PC-3 (cell line): ENCODE data around the gene ANKRD62. TPM values are rescaled to one million over a fixed set of nuclear protein-coding genes. Genes with fewer than 3 reads are reported as not detected.
"Not testable (repeated sequence)": the region's sequence is repeated elsewhere in the genome, so short reads cannot be mapped to it uniquely, and the experiment has no call there.

Source experiments
- ATAC-seq: fragments of 200-7000 bp; cut with Tn5 transposase; 2 replicates; pipeline ENCODE4 v1.9.1; 2020; ENCODE audit warnings: mild to moderate bottlenecking, moderate library complexity
- BruUV-seq: library from RNA; stranded (reverse); fragments of 400-500 nt; replicated peaks from 2 replicates; lab custom pipeline; 2021; lab: Mats Ljungman, UMichigan
- CTCF ChIA-PET: fragments of 300-600 bp; sonication (Branson Sonifier 250); formaldehyde crosslinking; loops from one replicate; lab custom pipeline; 2022; ENCODE audit warnings: antibody characterized with exemption; lab: Charles Lee
- POLR2A ChIA-PET: fragments of 300-600 bp; sonication (Branson Sonifier 250); formaldehyde crosslinking; loops from one replicate; lab custom pipeline; 2022; ENCODE audit warnings: antibody characterized with exemption; ENCODE audit not compliant: unreplicated experiment; lab: Charles Lee
- DNase-seq: peaks from one replicate; pipeline ENCODE4 v3.0.0-alpha.2; 2015
- H2AFZ ChIP-seq: fragments of 300-600 bp; sonication (generic); 2 replicates; pipeline ENCODE4 v1.6.0; 2016; ENCODE audit warnings: antibody characterized with exemption, low read length
- H3F3A ChIP-seq: fragments of 300-600 bp; sonication (generic); one replicate; pipeline ENCODE4 v1.6.0; 2017; ENCODE audit warnings: antibody characterized with exemption, low read length, control low read depth, mild to moderate bottlenecking; ENCODE audit not compliant: unreplicated experiment
- H3K27ac ChIP-seq: fragments of 300-600 bp; sonication (generic); 2 replicates; pipeline ENCODE4 v1.5.1; 2016; ENCODE audit warnings: mild to moderate bottlenecking, low read length
- H3K27me3 ChIP-seq: fragments of 300-600 bp; sonication (generic); 2 replicates; pipeline ENCODE4 v1.6.1; 2016; ENCODE audit warnings: low read length, mixed read lengths
- H3K36me3 ChIP-seq: fragments of 300-600 bp; sonication (generic); 2 replicates; pipeline ENCODE4 v1.6.1; 2016; ENCODE audit warnings: low read depth, mixed run types, low read length, mixed read lengths
- H3K4me1 ChIP-seq: fragments of 300-600 bp; sonication (generic); 2 replicates; pipeline ENCODE4 v1.5.1; 2016; ENCODE audit warnings: low read length; ENCODE audit not compliant: insufficient read depth
- H3K4me2 ChIP-seq: fragments of 300-600 bp; sonication (generic); 2 replicates; pipeline ENCODE4 v1.6.0; 2016; ENCODE audit warnings: low read length
- H3K4me3 ChIP-seq: fragments of 300-600 bp; sonication (generic); 2 replicates; pipeline ENCODE4 v1.5.1; 2016; ENCODE audit warnings: mild to moderate bottlenecking, low read length, mixed read lengths
- H3K79me2 ChIP-seq: fragments of 300-600 bp; sonication (generic); 2 replicates; pipeline ENCODE4 v1.6.1; 2017; ENCODE audit warnings: low read length, mixed read lengths
- H3K9ac ChIP-seq: fragments of 300-600 bp; sonication (generic); 2 replicates; pipeline ENCODE4 v1.6.0; 2016; ENCODE audit warnings: mild to moderate bottlenecking, low read length
- H3K9me2 ChIP-seq: fragments of 300-600 bp; sonication (generic); replicated peaks from 2 replicates; pipeline ENCODE4 v1.6.1; 2016; ENCODE audit warnings: mixed run types, low read length, mixed read lengths
- H3K9me3 ChIP-seq: fragments of 300-600 bp; sonication (generic); 2 replicates; pipeline ENCODE4 v1.6.1; 2016; ENCODE audit warnings: low read length, mixed read lengths
- H4K20me1 ChIP-seq: fragments of 300-600 bp; sonication (generic); 2 replicates; pipeline ENCODE4 v1.6.1; 2016; ENCODE audit warnings: low read length, mixed read lengths
- CTCF ChIP-seq: fragments of 300-600 bp; sonication (generic); conservative IDR thresholded peaks from 2 replicates; pipeline ENCODE4 v1.5.1; 2017; ENCODE audit warnings: antibody characterized with exemption, low read depth, mild to moderate bottlenecking, low read length
- EZH2 ChIP-seq: fragments of 300-600 bp; sonication (generic); IDR thresholded peaks from one replicate; pipeline ENCODE4 v1.6.1; 2017; ENCODE audit warnings: antibody characterized with exemption, mild to moderate bottlenecking, low read length; ENCODE audit not compliant: unreplicated experiment
- EZH2phosphoT487 ChIP-seq: fragments of 300-600 bp; sonication (generic); IDR thresholded peaks from 2 replicates; pipeline ENCODE4 v1.6.1; 2018; ENCODE audit warnings: mild to moderate bottlenecking, antibody characterized with exemption, low read length, borderline replicate concordance
- intact Hi-C: fragments of 100-400 bp; cut with micrococcal nuclease; formaldehyde crosslinking; loops from 2 replicates; pipeline ENCODE4 v1.9.0; 2023
- total RNA-seq: library from RNA; depleted of rRNA; stranded (reverse); fragments of >200 nt; gene quantifications from 2 replicates; pipeline ENCODE4 v1.2.3, GENCODE V29; 2014

Gene ANKRD62
- total RNA-seq, 1 experiment from 2014 or later = not detected

GRCh38 chr18:12149431-12149830 is 55.8 kb downstream of the ANKRD62 start:
- intact Hi-C loops, H2AFZ ChIP-seq, H3K4me2 ChIP-seq, H3K4me3 ChIP-seq, H3K4me1 ChIP-seq, POLR2A ChIA-PET, CTCF ChIA-PET, DNase-seq, H3K79me2 ChIP-seq, H4K20me1 ChIP-seq, H3K9ac ChIP-seq, H3F3A ChIP-seq, H3K9me2 ChIP-seq, H3K36me3 ChIP-seq, H3K27ac ChIP-seq, H3K9me3 ChIP-seq, BruUV-seq: not testable (repeated sequence)
- peaks cover 45% of the 10 kb centered on the region for H3K27me3 ChIP-seq
- peak; percentile 42; the same call in 1 of the 2 replicates for ATAC-seq

- intact Hi-C loops = no loop called here
- H3K4me3 ChIP-seq = no peak overlapping the region
- ChIA-PET POLR2A (no interaction called here), CTCF (no interaction called here)
- no peak overlapping the region for H3K4me2 ChIP-seq
- H3K27ac ChIP-seq = no peak overlapping the region
- no peak overlapping the region for H3K9ac ChIP-seq
- TF ChIP-seq CTCF (no peak), EZH2phosphoT487 (no peak), EZH2 (no peak)
- no peaks in the 10 kb centered on the region for H3K9me3 ChIP-seq
- H4K20me1 ChIP-seq = no peaks in the 10 kb centered on the region
- peaks cover 3% of the 10 kb centered on the region; the same call in 1 of the 2 replicates for H3K4me1 ChIP-seq
- H3K27me3 ChIP-seq = peaks cover 60% of the 10 kb centered on the region
- H3K36me3 ChIP-seq = no peaks in the 10 kb centered on the region
- H2AFZ ChIP-seq = no peak overlapping the region
- no TSS peak for BruUV-seq
- ATAC-seq (no peak), DNase-seq (no peak)
- H3K9me2 ChIP-seq = no peaks in the 10 kb centered on the region
- no peaks in the 10 kb centered on the region for H3K79me2 ChIP-seq
- H3F3A ChIP-seq = no peaks in the 10 kb centered on the region
These were observed 60.7 kb downstream of the ANKRD62 start for GRCh38 chr18:12154361-12154760.

GRCh38 chr18:12155996-12156395 is 62.4 kb downstream of the ANKRD62 start:
- ChIA-PET POLR2A (no interaction called here), CTCF (no interaction called here)
- no peaks in the 10 kb centered on the region for H3K9me3 ChIP-seq
- H3K36me3 ChIP-seq = no peaks in the 10 kb centered on the region
- no peaks in the 10 kb centered on the region for H4K20me1 ChIP-seq
- H3K4me3 ChIP-seq = no peak overlapping the region
- TF ChIP-seq EZH2phosphoT487 (no peak), CTCF (no peak), EZH2 (no peak)
- no peaks in the 10 kb centered on the region for H3K79me2 ChIP-seq
- no peaks in the 10 kb centered on the region for H3K9me2 ChIP-seq
- no peak overlapping the region for H3K9ac ChIP-seq
- no peak overlapping the region for H2AFZ ChIP-seq
- ATAC-seq = no peak
- peaks cover 4% of the 10 kb centered on the region; the same call in 1 of the 2 replicates for H3K4me1 ChIP-seq
- H3F3A ChIP-seq = no peaks in the 10 kb centered on the region
- no peak overlapping the region for H3K4me2 ChIP-seq
- intact Hi-C loops = no loop called here
- no peak for DNase-seq
- H3K27me3 ChIP-seq = peaks cover 52% of the 10 kb centered on the region
- BruUV-seq = no TSS peak
- no peak overlapping the region for H3K27ac ChIP-seq
